Liver (tissue), 9 donors: ENCODE measurements around the gene IDE. TPM values are rescaled to one million over a fixed set of nuclear protein-coding genes. Genes with fewer than 3 reads are reported as not detected.

Experiments
- DNase-seq: peaks from one replicate; pipeline ENCODE4 v3.0.0-alpha.2; 2017; ENCODE audit warnings: low spot score
- H3K27ac ChIP-seq, 2 donors: one replicate each; pipeline ENCODE4 v1.7.0; 2013; ENCODE audit warnings: inconsistent platforms in 2 of 2, low read length in 2 of 2, control low read depth in 1 of 2, low read depth in 1 of 2, mild to moderate bottlenecking in 1 of 2
- H3K27me3 ChIP-seq, 4 donors: one replicate each; pipeline versions ENCODE4 v1.6.1 to v1.7.0; 2013; ENCODE audit warnings: low read length in 3 of 4, inconsistent platforms in 1 of 4, mild to moderate bottlenecking in 1 of 4, moderate library complexity in 1 of 4; ENCODE audit not compliant: control insufficient read depth in 4 of 4, insufficient read depth in 4 of 4
- H3K36me3 ChIP-seq, 4 donors: one replicate each; pipeline versions ENCODE4 v1.6.1 to v1.7.0; 2013; ENCODE audit warnings: low read length in 3 of 4, mild to moderate bottlenecking in 3 of 4, low read depth in 1 of 4, moderate library complexity in 1 of 4; ENCODE audit not compliant: control insufficient read depth in 4 of 4, insufficient read depth in 3 of 4
- H3K4me1 ChIP-seq, 4 donors: one replicate each; pipeline versions ENCODE4 v1.6.1 to v1.7.0; 2013; ENCODE audit warnings: low read length in 3 of 4, mild to moderate bottlenecking in 3 of 4, moderate library complexity in 1 of 4; ENCODE audit not compliant: control insufficient read depth in 4 of 4, insufficient read depth in 4 of 4
- H3K4me3 ChIP-seq, 3 donors: one replicate each; pipeline versions ENCODE4 v1.6.1 to v1.7.0; 2013; ENCODE audit warnings: low read length in 3 of 3, control low read depth in 1 of 3, low read depth in 1 of 3, mild to moderate bottlenecking in 1 of 3
- H3K9ac ChIP-seq, 2 donors: one replicate each; pipeline ENCODE4 v1.7.0; 2013; ENCODE audit warnings: low read length in 2 of 2, mild to moderate bottlenecking in 2 of 2, moderate library complexity in 2 of 2, control low read depth in 1 of 2, low read depth in 1 of 2
- H3K9me3 ChIP-seq, 4 donors: one replicate each; pipeline versions ENCODE4 v1.6.1 to v1.7.0; 2013; ENCODE audit warnings: low read length in 3 of 4; ENCODE audit not compliant: control insufficient read depth in 4 of 4
- EGR1 ChIP-seq, 2 donors: IDR thresholded peaks; 2 replicates each; pipeline ENCODE4 v1.6.1; 2016 to 2018; ENCODE audit warnings: antibody characterized with exemption in 2 of 2, low read depth in 2 of 2
- FOXA1 ChIP-seq: IDR thresholded peaks from 2 replicates; pipeline ENCODE4 v1.6.1; 2016; ENCODE audit warnings: antibody characterized with exemption
- FOXA2 ChIP-seq: IDR thresholded peaks from 2 replicates; pipeline ENCODE4 v1.6.1; 2016; ENCODE audit warnings: antibody characterized with exemption
- HNF4G ChIP-seq: IDR thresholded peaks from 2 replicates; pipeline ENCODE4 v1.6.1; 2016; ENCODE audit warnings: antibody characterized with exemption
- JUND ChIP-seq, 2 donors: IDR thresholded peaks; 2 replicates each; pipeline ENCODE4 v1.6.1; 2016; ENCODE audit warnings: antibody characterized with exemption in 2 of 2
- NR2F2 ChIP-seq: IDR thresholded peaks from 2 replicates; pipeline ENCODE4 v1.6.1; 2016; ENCODE audit warnings: antibody characterized with exemption
- RXRA ChIP-seq, 2 donors: IDR thresholded peaks; 2 replicates each; pipeline ENCODE4 v1.6.1; 2017 to 2018; ENCODE audit warnings: antibody characterized with exemption in 2 of 2, mild to moderate bottlenecking in 1 of 2
- SP1 ChIP-seq: IDR thresholded peaks from 2 replicates; pipeline ENCODE4 v1.6.1; 2018; ENCODE audit warnings: antibody characterized with exemption, mild to moderate bottlenecking
- TAF1 ChIP-seq: conservative IDR thresholded peaks from 2 replicates; pipeline ENCODE4 v1.6.1; 2016; ENCODE audit warnings: antibody characterized with exemption, mild to moderate bottlenecking
- YY1 ChIP-seq: IDR thresholded peaks from 2 replicates; pipeline ENCODE4 v1.6.1; 2016; ENCODE audit warnings: antibody characterized with exemption, mild to moderate bottlenecking
- WGBS: extraction: QIAGEN DNeasy Blood & Tissue Kit; methylation state at CpG from one replicate; pipeline ENCODE4 v1.1.7; 2013; 5-methylcytosine and 5-hydroxymethylcytosine counted together
- polyA plus RNA-seq, 2 donors: library from polyadenylated mRNA; stranded (reverse) in 1 of 2; unstranded in 1 of 2; fragments of 200-250 nt in 1 of 2; fragments of >200 nt in 1 of 2; fragmentation: Nextera tagmentation in 1 of 2; extraction: Ambion mirVana in 1 of 2; gene quantifications; one replicate each; pipeline versions ENCODE4 v1.2.1 to v1.2.3, GENCODE V29; 2013 to 2015
- total RNA-seq, 2 donors: library from RNA; depleted of rRNA; stranded (reverse); fragments of >200 nt; gene quantifications; one replicate each; pipeline ENCODE4 v1.2.3, GENCODE V29; 2014
- TF ChIP-seq, protein P1 (sequence below): IDR thresholded peaks from 2 replicates; pipeline ENCODE4 v1.6.1; 2016; ENCODE audit warnings: antibody characterized with exemption
- TF ChIP-seq, protein P2 (sequence below): fragments of 150-350 bp; IDR thresholded peaks from 2 replicates; pipeline ENCODE4 v1.5.1; 2017; ENCODE audit warnings: improper control_type of control experiment, low read depth, low read length; ENCODE audit not compliant: missing input control
- TF ChIP-seq, protein P3 (sequence below): IDR thresholded peaks from 2 replicates; pipeline ENCODE4 v1.6.1; 2016; ENCODE audit warnings: antibody characterized with exemption
- TF ChIP-seq, protein P4 (sequence below): IDR thresholded peaks from 2 replicates; pipeline ENCODE4 v1.6.1; 2016; ENCODE audit warnings: antibody characterized with exemption
- donor health status: healthy.
- donor health status: healthy.
- donor health status: healthy.
- donor health status: healthy.
- donor health status: healthy.

Gene IDE
- total and polyA plus RNA-seq, 4 donors, result 9.4 to 31.3 (median 15.3) TPM

DNA sequence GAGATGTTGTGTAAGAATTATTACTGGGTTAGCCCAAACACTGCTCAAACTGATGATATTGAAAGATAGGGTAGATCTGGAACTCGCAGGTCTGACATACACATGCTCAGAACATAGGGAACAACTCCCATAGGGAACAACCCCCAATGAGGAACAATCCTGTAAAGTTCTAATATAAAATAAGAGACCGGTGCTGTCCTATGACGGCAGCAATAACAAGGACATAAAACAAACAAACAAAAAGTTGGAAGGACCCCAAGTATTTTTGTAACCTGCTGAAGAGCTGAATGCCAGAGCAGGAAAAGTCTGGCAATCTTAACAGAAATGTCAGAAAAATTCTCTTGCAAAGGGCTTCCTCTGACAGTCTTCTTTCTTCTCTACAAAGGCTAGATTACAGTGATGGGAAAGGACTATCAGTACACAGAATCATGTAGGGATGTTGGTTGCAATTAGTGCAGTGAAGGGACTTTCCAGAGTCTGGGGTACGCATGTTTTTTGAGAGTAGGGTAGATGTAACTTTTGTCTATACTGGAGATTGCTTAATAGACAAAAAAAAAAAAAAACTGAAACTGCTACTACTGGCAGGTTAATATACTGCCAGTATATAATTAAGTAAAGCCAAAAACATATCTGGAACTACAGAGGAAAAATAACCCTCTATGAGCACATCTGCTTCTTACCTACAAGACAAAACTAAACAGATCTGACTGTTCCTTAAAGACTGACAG is 35.5 kb downstream of the IDE start:
- Histone ChIP-seq H3K9ac (peak overlapping the region; percentile 27 to 59), H3K9me3 (no peaks in the 10 kb centered on the region), H3K4me1 (peaks cover 0 to 12% (median 6%) of the 10 kb centered on the region in 4 donors), H3K27ac (peak overlapping the region; percentile 47 to 61), H3K27me3 (no peaks in the 10 kb centered on the region), H3K4me3 (peak overlapping the region in 1 of 3 donors; percentile 25), H3K36me3 (peaks cover 0 to 14% (median 8%) of the 10 kb centered on the region in 4 donors)
- TF ChIP-seq, protein P1, sequence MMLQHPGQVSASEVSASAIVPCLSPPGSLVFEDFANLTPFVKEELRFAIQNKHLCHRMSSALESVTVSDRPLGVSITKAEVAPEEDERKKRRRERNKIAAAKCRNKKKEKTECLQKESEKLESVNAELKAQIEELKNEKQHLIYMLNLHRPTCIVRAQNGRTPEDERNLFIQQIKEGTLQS, result no peak
- peak; percentile 26 for TF ChIP-seq SP1
- 27% methylated on average over 4 of the region's 4 CpGs for WGBS
- DNase-seq, result no peak

DNA sequence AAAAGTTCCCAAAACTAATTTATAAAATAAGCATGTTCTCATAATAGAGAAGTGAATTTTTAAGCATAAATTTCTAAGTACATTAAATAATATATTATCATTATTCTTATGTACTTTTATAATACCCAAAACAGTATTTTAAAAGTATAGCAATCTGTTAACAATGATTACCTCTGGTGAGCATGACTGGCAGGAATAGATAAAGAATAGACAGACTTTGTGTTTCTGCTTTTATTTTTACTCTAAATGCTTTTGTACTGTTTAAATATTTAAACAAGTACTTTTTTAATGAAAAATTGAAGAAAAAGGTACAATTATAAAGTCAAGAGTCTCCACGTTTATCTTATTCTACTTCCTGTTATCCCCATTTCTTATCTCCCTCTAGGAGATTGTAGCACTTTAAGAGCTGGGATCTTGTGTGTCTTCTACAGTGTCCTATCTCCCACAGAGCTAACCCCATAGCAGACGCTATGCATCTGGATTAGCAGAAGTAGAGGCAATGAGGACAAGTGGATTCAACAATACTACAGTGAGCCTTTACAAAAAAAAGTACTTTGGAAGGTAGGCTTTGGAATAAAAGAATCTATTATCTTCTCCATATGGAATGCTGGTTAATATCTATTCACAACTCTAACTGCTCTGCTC is 42.9 kb downstream of the IDE start:
- Histone ChIP-seq H3K4me1 (no peaks in the 10 kb centered on the region), H3K27me3 (no peaks in the 10 kb centered on the region), H3K36me3 (peaks cover 5 to 27% (median 22%) of the 10 kb centered on the region in 4 donors), H3K9me3 (no peaks in the 10 kb centered on the region), H3K9ac (no peak overlapping the region), H3K4me3 (no peak overlapping the region), H3K27ac (no peak overlapping the region)
- DNase-seq, result no peak
- TF ChIP-seq, protein P2, sequence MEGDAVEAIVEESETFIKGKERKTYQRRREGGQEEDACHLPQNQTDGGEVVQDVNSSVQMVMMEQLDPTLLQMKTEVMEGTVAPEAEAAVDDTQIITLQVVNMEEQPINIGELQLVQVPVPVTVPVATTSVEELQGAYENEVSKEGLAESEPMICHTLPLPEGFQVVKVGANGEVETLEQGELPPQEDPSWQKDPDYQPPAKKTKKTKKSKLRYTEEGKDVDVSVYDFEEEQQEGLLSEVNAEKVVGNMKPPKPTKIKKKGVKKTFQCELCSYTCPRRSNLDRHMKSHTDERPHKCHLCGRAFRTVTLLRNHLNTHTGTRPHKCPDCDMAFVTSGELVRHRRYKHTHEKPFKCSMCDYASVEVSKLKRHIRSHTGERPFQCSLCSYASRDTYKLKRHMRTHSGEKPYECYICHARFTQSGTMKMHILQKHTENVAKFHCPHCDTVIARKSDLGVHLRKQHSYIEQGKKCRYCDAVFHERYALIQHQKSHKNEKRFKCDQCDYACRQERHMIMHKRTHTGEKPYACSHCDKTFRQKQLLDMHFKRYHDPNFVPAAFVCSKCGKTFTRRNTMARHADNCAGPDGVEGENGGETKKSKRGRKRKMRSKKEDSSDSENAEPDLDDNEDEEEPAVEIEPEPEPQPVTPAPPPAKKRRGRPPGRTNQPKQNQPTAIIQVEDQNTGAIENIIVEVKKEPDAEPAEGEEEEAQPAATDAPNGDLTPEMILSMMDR, result no peak
- TF ChIP-seq SP1, result no peak
- TF ChIP-seq TAF1, result no peak
- TF ChIP-seq, protein P3, sequence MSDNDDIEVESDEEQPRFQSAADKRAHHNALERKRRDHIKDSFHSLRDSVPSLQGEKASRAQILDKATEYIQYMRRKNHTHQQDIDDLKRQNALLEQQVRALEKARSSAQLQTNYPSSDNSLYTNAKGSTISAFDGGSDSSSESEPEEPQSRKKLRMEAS, result no peak
- TF ChIP-seq RXRA (IDR thresholded peaks at IDR 0.05), result no peak
- TF ChIP-seq, protein P4, sequence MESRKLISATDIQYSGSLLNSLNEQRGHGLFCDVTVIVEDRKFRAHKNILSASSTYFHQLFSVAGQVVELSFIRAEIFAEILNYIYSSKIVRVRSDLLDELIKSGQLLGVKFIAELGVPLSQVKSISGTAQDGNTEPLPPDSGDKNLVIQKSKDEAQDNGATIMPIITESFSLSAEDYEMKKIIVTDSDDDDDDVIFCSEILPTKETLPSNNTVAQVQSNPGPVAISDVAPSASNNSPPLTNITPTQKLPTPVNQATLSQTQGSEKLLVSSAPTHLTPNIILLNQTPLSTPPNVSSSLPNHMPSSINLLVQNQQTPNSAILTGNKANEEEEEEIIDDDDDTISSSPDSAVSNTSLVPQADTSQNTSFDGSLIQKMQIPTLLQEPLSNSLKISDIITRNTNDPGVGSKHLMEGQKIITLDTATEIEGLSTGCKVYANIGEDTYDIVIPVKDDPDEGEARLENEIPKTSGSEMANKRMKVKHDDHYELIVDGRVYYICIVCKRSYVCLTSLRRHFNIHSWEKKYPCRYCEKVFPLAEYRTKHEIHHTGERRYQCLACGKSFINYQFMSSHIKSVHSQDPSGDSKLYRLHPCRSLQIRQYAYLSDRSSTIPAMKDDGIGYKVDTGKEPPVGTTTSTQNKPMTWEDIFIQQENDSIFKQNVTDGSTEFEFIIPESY, result no peak
- TF ChIP-seq, protein P1, result no peak
- TF ChIP-seq FOXA1, result no peak
- no peak for TF ChIP-seq HNF4G
- WGBS, result 88% methylated on average over 2 of the region's 2 CpGs

DNA sequence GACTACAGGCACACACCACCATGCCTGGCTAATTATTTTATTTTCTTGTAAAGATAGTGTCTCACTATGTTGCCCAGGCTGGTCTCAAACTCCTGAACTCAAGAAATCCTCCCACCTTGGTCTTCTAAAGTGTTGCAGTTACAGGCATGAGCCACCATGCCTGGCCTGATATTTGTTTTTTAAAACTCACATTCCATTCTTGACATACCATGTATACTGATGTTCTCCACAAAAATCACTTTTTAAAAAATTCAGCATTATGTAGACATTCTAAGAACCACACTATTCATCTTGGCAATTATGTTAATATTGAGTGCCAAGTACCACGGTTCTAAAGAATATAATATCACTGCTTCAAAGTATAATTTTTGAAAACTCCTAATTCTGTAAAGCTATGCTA is 43.5 kb downstream of the IDE start:
- no peaks in the 10 kb centered on the region for H3K9me3 ChIP-seq
- no peaks in the 10 kb centered on the region for H3K27me3 ChIP-seq
- no peak overlapping the region for H3K9ac ChIP-seq
- no peaks in the 10 kb centered on the region for H3K4me1 ChIP-seq
- H3K4me3 ChIP-seq, result no peak overlapping the region
- 92% methylated on average over 1 of the region's 1 CpG for WGBS
- H3K36me3 ChIP-seq, result peaks cover 5 to 25% (median 22%) of the 10 kb centered on the region in 4 donors
- H3K27ac ChIP-seq, result no peak overlapping the region
- no peak for DNase-seq
- no peak for TF ChIP-seq YY1
- no peak for TF ChIP-seq EGR1 (IDR thresholded peaks at IDR 0.05; ENCODE audit: low read depth in 2 of 2)
- TF ChIP-seq JUND (IDR thresholded peaks at IDR 0.05), result no peak
- no peak for TF ChIP-seq FOXA1
- TF ChIP-seq NR2F2, result no peak
- TF ChIP-seq, protein P4, result no peak
- TF ChIP-seq, protein P1, result no peak
- TF ChIP-seq, protein P3, result no peak
- TF ChIP-seq FOXA2, result no peak
